ENCODE results near the gene GOLPH3L. TPM values are rescaled to one million over a fixed set of nuclear protein-coding genes. Genes with fewer than 3 reads are reported as not detected.
"Not testable (repeated sequence)": the region's sequence is repeated elsewhere in the genome, so short reads cannot be mapped to it uniquely, and the experiment has no call there.

The GOLPH3L gene
- total RNA-seq, 2 donors from 2014 or later, result 32.0 to 32.3 TPM

GRCh38 chr1:150642296-150642695 lies 54.7 kb downstream of the GOLPH3L start:
- H3K27ac Mint-ChIP-seq, result no peak overlapping the region
- no peaks in the 10 kb centered on the region for H3K9me3 Mint-ChIP-seq
- DNase-seq (no peak), ATAC-seq (replicated peaks in 1 of 2) (no peak)
- H3K36me3 Mint-ChIP-seq (ENCODE audit: insufficient read depth in 2 of 2), result peaks cover 0 to 2% of the 10 kb centered on the region in 2 donors
- no peak overlapping the region for H3K4me3 Mint-ChIP-seq
- H3K27me3 Mint-ChIP-seq (ENCODE audit: low read depth), result no peaks in the 10 kb centered on the region
- no peaks in the 10 kb centered on the region for H3K4me1 Mint-ChIP-seq (ENCODE audit: low read depth)

- not testable (repeated sequence) for DNase-seq; H3K4me3 Mint-ChIP-seq; ATAC-seq (replicated peaks in 1 of 2); H3K36me3 Mint-ChIP-seq (ENCODE audit: insufficient read depth in 2 of 2); H3K4me1 Mint-ChIP-seq (ENCODE audit: low read depth); H3K27me3 Mint-ChIP-seq (ENCODE audit: low read depth); H3K9me3 Mint-ChIP-seq
- H3K27ac Mint-ChIP-seq, result peak overlapping the region; percentile 4
These were observed 55.7 kb downstream of the GOLPH3L start for GRCh38 chr1:150641126-150641815.

GRCh38 chr1:150638430-150638829 lies 58.5 kb downstream of the GOLPH3L start:
- not testable (repeated sequence) for ATAC-seq (replicated peaks in 1 of 2); H3K4me3 Mint-ChIP-seq; H3K27me3 Mint-ChIP-seq (ENCODE audit: low read depth); H3K27ac Mint-ChIP-seq; H3K36me3 Mint-ChIP-seq (ENCODE audit: insufficient read depth in 2 of 2); DNase-seq; H3K4me1 Mint-ChIP-seq (ENCODE audit: low read depth); H3K9me3 Mint-ChIP-seq

GRCh38 chr1:150634839-150635622 lies 61.9 kb downstream of the GOLPH3L start:
- not testable (repeated sequence) for DNase-seq

GRCh38 chr1:150629115-150629928 lies 67.6 kb downstream of the GOLPH3L start, which contains the start of gene ENSA:
Gene ENSA, minus strand, starts transcription at chr1:150629612. Its CDS starts 142 bp downstream, at chr1:150629470.
- H3K36me3 Mint-ChIP-seq (ENCODE audit: insufficient read depth in 2 of 2), result peaks cover 15 to 22% of the 10 kb centered on the region in 2 donors
- no peak within 1 kb of the TSS for H3K27ac Mint-ChIP-seq
- ATAC-seq (replicated peaks in 1 of 2), result peak; percentile 89 to 91
- no peaks in the 10 kb centered on the region for H3K9me3 Mint-ChIP-seq
- peak; percentile 94 to 97 for DNase-seq
- no peak within 1 kb of the TSS for H3K4me3 Mint-ChIP-seq
- H3K27me3 Mint-ChIP-seq (ENCODE audit: low read depth), result no peaks in the 10 kb centered on the region
- peaks cover 40% of the 10 kb centered on the region for H3K4me1 Mint-ChIP-seq (ENCODE audit: low read depth)

More at GRCh38 chr1:150634839-150635622, 61.9 kb downstream of the GOLPH3L start:
- ATAC-seq (replicated peaks in 1 of 2); H3K4me3 Mint-ChIP-seq; H3K36me3 Mint-ChIP-seq (ENCODE audit: insufficient read depth in 2 of 2); H3K4me1 Mint-ChIP-seq (ENCODE audit: low read depth); H3K9me3 Mint-ChIP-seq; H3K27ac Mint-ChIP-seq; H3K27me3 Mint-ChIP-seq (ENCODE audit: low read depth): not testable (repeated sequence)

- H3K9me3 Mint-ChIP-seq, result no peaks in the 10 kb centered on the region
- peaks cover 16 to 22% of the 10 kb centered on the region in 2 donors for H3K36me3 Mint-ChIP-seq (ENCODE audit: insufficient read depth in 2 of 2)
- no peak overlapping the region for H3K4me3 Mint-ChIP-seq
- H3K4me1 Mint-ChIP-seq (ENCODE audit: low read depth), result peaks cover 44% of the 10 kb centered on the region
- no peaks in the 10 kb centered on the region for H3K27me3 Mint-ChIP-seq (ENCODE audit: low read depth)
- DNase-seq, result no peak
- no peak overlapping the region for H3K27ac Mint-ChIP-seq
- ATAC-seq (replicated peaks in 1 of 2), result no peak
These were observed 68.2 kb downstream of the GOLPH3L start for GRCh38 chr1:150628766-150629114.

GRCh38 chr1:150627826-150628410 lies 69.0 kb downstream of the GOLPH3L start:
- Mint-ChIP-seq H3K27ac (peak overlapping the region; percentile 75), H3K36me3 (ENCODE audit: insufficient read depth in 2 of 2) (peaks cover 19 to 27% of the 10 kb centered on the region in 2 donors), H3K9me3 (no peaks in the 10 kb centered on the region), H3K4me1 (ENCODE audit: low read depth) (peaks cover 51% of the 10 kb centered on the region), H3K4me3 (no peak overlapping the region), H3K27me3 (ENCODE audit: low read depth) (no peaks in the 10 kb centered on the region)
- DNase-seq (no peak), ATAC-seq (replicated peaks in 1 of 2) (no peak)

- peak overlapping the region in 1 of 2 donors; percentile 63 for H3K4me3 Mint-ChIP-seq
- no peaks in the 10 kb centered on the region for H3K9me3 Mint-ChIP-seq
- peaks cover 21 to 33% of the 10 kb centered on the region in 2 donors for H3K36me3 Mint-ChIP-seq (ENCODE audit: insufficient read depth in 2 of 2)
- DNase-seq (no peak), ATAC-seq (replicated peaks in 1 of 2) (no peak)
- H3K27ac Mint-ChIP-seq, result peak overlapping the region; percentile 92
- H3K4me1 Mint-ChIP-seq (ENCODE audit: low read depth), result peaks cover 68% of the 10 kb centered on the region
- no peaks in the 10 kb centered on the region for H3K27me3 Mint-ChIP-seq (ENCODE audit: low read depth)
These were observed 70.8 kb downstream of the GOLPH3L start for GRCh38 chr1:150626150-150626549.

GRCh38 chr1:150624546-150624945 lies 72.4 kb downstream of the GOLPH3L start:
- H3K4me1 Mint-ChIP-seq (ENCODE audit: low read depth), result peaks cover 82% of the 10 kb centered on the region
- not testable (repeated sequence) for H3K9me3 Mint-ChIP-seq; DNase-seq; H3K27me3 Mint-ChIP-seq (ENCODE audit: low read depth); ATAC-seq (replicated peaks in 1 of 2)
- H3K4me3 Mint-ChIP-seq, result peak overlapping the region; percentile 16 to 71
- peak overlapping the region; percentile 92 for H3K27ac Mint-ChIP-seq
- peaks cover 25 to 43% of the 10 kb centered on the region in 2 donors for H3K36me3 Mint-ChIP-seq (ENCODE audit: insufficient read depth in 2 of 2)

GRCh38 chr1:150624134-150624533 lies 72.8 kb downstream of the GOLPH3L start:
- Mint-ChIP-seq H3K4me3 (peak overlapping the region in 1 of 2 donors; percentile 71), H3K27ac (peak overlapping the region; percentile 92), H3K36me3 (ENCODE audit: insufficient read depth in 2 of 2) (peaks cover 27 to 47% of the 10 kb centered on the region in 2 donors), H3K4me1 (ENCODE audit: low read depth) (peaks cover 86% of the 10 kb centered on the region)
- H3K27me3 Mint-ChIP-seq (ENCODE audit: low read depth); H3K9me3 Mint-ChIP-seq; ATAC-seq (replicated peaks in 1 of 2); DNase-seq: not testable (repeated sequence)

GRCh38 chr1:150622303-150622975 lies 74.5 kb downstream of the GOLPH3L start:
- H3K4me1 Mint-ChIP-seq (ENCODE audit: low read depth), result peaks cover 77% of the 10 kb centered on the region
- H3K36me3 Mint-ChIP-seq (ENCODE audit: insufficient read depth in 2 of 2), result peaks cover 26 to 44% of the 10 kb centered on the region in 2 donors
- peak overlapping the region; percentile 95 for H3K27ac Mint-ChIP-seq

More at GRCh38 chr1:150622303-150622975, 74.5 kb downstream of the GOLPH3L start:
- ATAC-seq (replicated peaks in 1 of 2) (no peak), DNase-seq (no peak)
- Mint-ChIP-seq H3K4me3 (peak overlapping the region; percentile 62 to 75), H3K27me3 (ENCODE audit: low read depth) (no peaks in the 10 kb centered on the region), H3K9me3 (no peaks in the 10 kb centered on the region)

Data from activated T-cell treated with anti-CD3 and anti-CD28 coated beads, Interleukin-2, amount 50 U/mL, for 72 hours (primary cell).